Prostate gland (tissue), 2 donors: ENCODE measurements around the gene KCNAB1. TPM values are rescaled to one million over a fixed set of nuclear protein-coding genes. Genes with fewer than 3 reads are reported as not detected.
A peak's percentile ranks its signal among the peaks of the same experiment; 100 is the strongest.

Experiments used
- DNase-seq: peaks from one replicate; pipeline ENCODE4 v3.0.0-alpha.2; 2019; ENCODE audit warnings: low spot score
- H3K27ac ChIP-seq, 2 donors: fragments of 200-600 bp; sonication (generic); 2 replicates each; pipeline ENCODE4 v1.5.1; 2017 to 2019
- H3K27me3 ChIP-seq: fragments of 200-600 bp; sonication (generic); replicated peaks from 2 replicates; pipeline ENCODE4 v1.5.1; 2019; ENCODE audit not compliant: insufficient read depth
- H3K36me3 ChIP-seq, 2 donors: fragments of 200-600 bp; sonication (generic); 1 replicate in 1 of 2; 2 replicates in 1 of 2; pipeline versions ENCODE4 v1.5.1 to v1.8.1; 2017 to 2019
- H3K4me1 ChIP-seq: fragments of 200-600 bp; sonication (generic); replicated peaks from 2 replicates; pipeline ENCODE4 v1.5.1; 2019
- H3K4me3 ChIP-seq, 2 donors: fragments of 200-600 bp; sonication (generic); 2 replicates each; pipeline ENCODE4 v1.5.1; 2017 to 2019
- H3K9me3 ChIP-seq: fragments of 200-600 bp; sonication (generic); 2 replicates; pipeline ENCODE4 v1.5.1; 2017
- POLR2A ChIP-seq: fragments of 450-650 bp; IDR thresholded peaks from one replicate; pipeline ENCODE4 v1.6.1; 2016; ENCODE audit warnings: antibody characterized with exemption, mild to moderate bottlenecking
- POLR2AphosphoS5 ChIP-seq: sonication (generic); formaldehyde crosslinking; IDR thresholded peaks from one replicate; pipeline ENCODE4 v1.6.1; 2017; ENCODE audit warnings: antibody characterized with exemption
- WGBS: methylation state at CpG from one replicate; pipeline ENCODE4 v1.1.5; 2018; 5-methylcytosine and 5-hydroxymethylcytosine counted together
- intact Hi-C: fragments of 100-400 bp; cut with DNase I; formaldehyde crosslinking; loops from one replicate; pipeline ENCODE4 v1.14.2; 2022
- total RNA-seq, 2 donors: library from RNA; depleted of rRNA; stranded (reverse); fragments of >200 nt; gene quantifications; one replicate each; pipeline ENCODE4 v1.1.0, GENCODE V29; 2016
- TF ChIP-seq, protein P1 (sequence below), 4 experiments: fragments of 200-600 bp in 2 of 4; fragments of 450-650 bp in 2 of 4; sonication (generic) in 2 of 4; IDR thresholded peaks; 1 replicate in 3 of 4; 2 replicates in 1 of 4; pipeline ENCODE4 v1.5.1; 2016 to 2019; ENCODE audit warnings: antibody characterized with exemption in 4 of 4, mild to moderate bottlenecking in 2 of 4, moderate library complexity in 2 of 4

The KCNAB1 gene
- total RNA-seq, 2 donors from 2014 or later: 5.2 to 9.5 TPM

DNA sequence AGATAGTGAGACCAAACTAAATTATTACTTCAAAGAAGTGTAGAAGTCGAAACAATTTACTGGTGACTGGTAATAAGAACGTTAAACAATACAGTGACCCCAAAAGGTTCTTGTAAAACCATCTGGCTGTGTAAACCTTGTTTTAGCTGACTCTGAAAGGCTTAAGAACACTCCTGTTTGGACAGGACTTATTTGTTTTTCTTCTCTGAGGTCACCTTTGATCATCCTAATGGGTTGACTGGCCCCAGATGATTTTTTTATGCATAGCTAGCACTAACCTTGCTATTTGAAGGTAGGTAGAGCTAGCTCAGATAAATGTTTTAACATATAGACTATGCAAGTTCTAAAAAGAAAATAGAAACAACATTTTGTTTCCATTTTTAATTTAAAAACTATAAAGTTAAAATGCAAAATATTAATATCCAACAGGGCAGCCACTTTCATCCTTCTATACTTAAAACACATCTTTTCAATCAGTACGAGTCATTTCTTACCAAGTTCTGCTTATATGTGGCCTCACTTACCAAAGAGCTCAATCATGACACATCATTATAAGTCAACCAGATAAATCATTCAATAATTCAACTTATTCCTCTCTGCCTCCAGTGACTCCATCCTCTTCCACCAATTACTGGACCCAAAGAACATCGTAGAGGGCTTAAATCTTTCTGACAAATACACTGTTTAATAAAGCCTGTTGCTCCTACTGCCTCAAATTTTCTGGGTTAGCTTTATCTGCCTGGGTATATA lies 275.8 kb downstream of the KCNAB1 start:
- WGBS: 56% methylated on average over 4 of the region's 4 CpGs
- H3K27me3 ChIP-seq: no peaks in the 10 kb centered on the region
- H3K9me3 ChIP-seq: no peaks in the 10 kb centered on the region
- TF ChIP-seq POLR2A (no peak), POLR2AphosphoS5 (peak; percentile 25)
- H3K4me3 ChIP-seq: no peak overlapping the region
- H3K27ac ChIP-seq: no peak overlapping the region
- no peaks in the 10 kb centered on the region for H3K36me3 ChIP-seq
- intact Hi-C loops: no loop called here
- no peak for DNase-seq
- no peaks in the 10 kb centered on the region for H3K4me1 ChIP-seq

DNA sequence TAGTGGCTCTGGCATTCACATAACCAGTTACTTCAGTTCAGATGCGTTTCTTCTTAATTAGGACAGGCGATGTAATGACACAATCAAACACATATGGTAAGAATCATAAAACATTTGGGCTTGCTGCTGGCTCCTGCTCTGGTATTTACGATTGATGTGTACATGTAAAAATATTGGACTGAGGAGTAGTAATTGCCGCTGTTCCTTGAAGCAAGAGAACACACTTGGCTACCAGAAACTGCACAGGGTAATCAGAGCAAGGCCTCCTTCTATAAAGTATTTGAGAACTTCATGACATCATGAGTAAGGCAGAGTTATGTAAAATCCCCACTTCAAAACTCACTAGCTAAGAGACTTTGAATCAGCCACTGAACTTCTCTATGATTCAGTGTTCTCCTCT lies 276.5 kb downstream of the KCNAB1 start:
- no peaks in the 10 kb centered on the region for H3K27me3 ChIP-seq
- no peaks in the 10 kb centered on the region for H3K9me3 ChIP-seq
- no peak for DNase-seq
- H3K4me1 ChIP-seq: no peaks in the 10 kb centered on the region
- no peak overlapping the region for H3K4me3 ChIP-seq
- intact Hi-C loops: no loop called here
- TF ChIP-seq POLR2A (no peak), POLR2AphosphoS5 (no peak)
- TF ChIP-seq, protein P1, sequence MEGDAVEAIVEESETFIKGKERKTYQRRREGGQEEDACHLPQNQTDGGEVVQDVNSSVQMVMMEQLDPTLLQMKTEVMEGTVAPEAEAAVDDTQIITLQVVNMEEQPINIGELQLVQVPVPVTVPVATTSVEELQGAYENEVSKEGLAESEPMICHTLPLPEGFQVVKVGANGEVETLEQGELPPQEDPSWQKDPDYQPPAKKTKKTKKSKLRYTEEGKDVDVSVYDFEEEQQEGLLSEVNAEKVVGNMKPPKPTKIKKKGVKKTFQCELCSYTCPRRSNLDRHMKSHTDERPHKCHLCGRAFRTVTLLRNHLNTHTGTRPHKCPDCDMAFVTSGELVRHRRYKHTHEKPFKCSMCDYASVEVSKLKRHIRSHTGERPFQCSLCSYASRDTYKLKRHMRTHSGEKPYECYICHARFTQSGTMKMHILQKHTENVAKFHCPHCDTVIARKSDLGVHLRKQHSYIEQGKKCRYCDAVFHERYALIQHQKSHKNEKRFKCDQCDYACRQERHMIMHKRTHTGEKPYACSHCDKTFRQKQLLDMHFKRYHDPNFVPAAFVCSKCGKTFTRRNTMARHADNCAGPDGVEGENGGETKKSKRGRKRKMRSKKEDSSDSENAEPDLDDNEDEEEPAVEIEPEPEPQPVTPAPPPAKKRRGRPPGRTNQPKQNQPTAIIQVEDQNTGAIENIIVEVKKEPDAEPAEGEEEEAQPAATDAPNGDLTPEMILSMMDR (IDR thresholded peaks at IDR 0.05): no peak
- H3K27ac ChIP-seq: no peak overlapping the region
- WGBS: 64% methylated on average over 4 of the region's 4 CpGs
- H3K36me3 ChIP-seq: no peaks in the 10 kb centered on the region

DNA sequence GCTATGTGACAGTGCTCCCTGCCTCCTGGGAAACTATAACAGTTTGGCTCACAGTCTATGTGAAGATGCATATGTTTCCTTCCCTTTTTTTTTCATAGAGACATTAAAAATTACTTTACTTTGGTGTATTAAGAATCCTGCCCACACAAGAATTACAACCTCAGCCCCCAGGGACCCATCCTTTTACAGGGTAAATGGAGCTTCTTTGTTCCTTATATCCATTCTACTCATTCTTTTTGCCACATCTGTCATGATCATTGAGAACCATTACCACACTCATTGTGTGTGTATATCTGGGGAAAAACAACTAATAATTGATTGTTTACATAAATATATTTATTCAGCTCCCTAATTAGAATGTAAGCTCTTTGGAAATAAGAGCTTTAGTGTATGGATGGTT lies 277.2 kb downstream of the KCNAB1 start:
- no peaks in the 10 kb centered on the region for H3K9me3 ChIP-seq

DNA sequence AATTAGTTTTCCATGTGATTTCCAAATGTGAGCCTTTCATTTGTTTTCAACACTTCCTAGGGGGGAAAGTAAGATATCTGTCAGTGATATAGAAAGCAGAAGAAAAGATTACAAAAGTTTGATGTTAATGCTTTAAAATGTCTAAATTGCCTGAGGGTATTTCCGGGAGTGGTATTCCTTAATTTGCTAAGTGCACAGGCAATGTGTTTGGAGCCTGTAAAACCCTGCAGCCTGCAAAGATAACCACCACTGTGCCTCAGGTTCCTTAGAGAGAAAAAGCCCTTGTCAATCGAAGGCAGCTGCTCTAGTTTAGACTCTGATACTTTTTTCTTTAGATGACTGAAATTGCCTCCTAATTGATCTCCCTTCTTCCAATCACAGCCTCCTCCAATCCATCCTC lies 279.7 kb downstream of the KCNAB1 start:
- no peak for DNase-seq
- no peak overlapping the region for H3K4me3 ChIP-seq
- no peaks in the 10 kb centered on the region for H3K4me1 ChIP-seq
- intact Hi-C loops: no loop called here
- H3K36me3 ChIP-seq: no peaks in the 10 kb centered on the region
- WGBS: 75% methylated on average over 2 of the region's 2 CpGs
- no peak overlapping the region for H3K27ac ChIP-seq
- no peak for TF ChIP-seq POLR2AphosphoS5
- TF ChIP-seq, protein P1 (IDR thresholded peaks at IDR 0.05): no peak
- TF ChIP-seq POLR2A: no peak
- no peaks in the 10 kb centered on the region for H3K9me3 ChIP-seq
- no peaks in the 10 kb centered on the region for H3K27me3 ChIP-seq

More for the DNA sequence above, 277.2 kb downstream of the KCNAB1 start:
- intact Hi-C loops: no loop called here
- Histone ChIP-seq H3K36me3 (no peaks in the 10 kb centered on the region), H3K27ac (no peak overlapping the region), H3K4me1 (no peaks in the 10 kb centered on the region), H3K27me3 (no peaks in the 10 kb centered on the region), H3K4me3 (no peak overlapping the region)
- no peak for DNase-seq
- TF ChIP-seq, protein P1 (IDR thresholded peaks at IDR 0.05): no peak
- TF ChIP-seq POLR2AphosphoS5 (no peak), POLR2A (no peak)

DNA sequence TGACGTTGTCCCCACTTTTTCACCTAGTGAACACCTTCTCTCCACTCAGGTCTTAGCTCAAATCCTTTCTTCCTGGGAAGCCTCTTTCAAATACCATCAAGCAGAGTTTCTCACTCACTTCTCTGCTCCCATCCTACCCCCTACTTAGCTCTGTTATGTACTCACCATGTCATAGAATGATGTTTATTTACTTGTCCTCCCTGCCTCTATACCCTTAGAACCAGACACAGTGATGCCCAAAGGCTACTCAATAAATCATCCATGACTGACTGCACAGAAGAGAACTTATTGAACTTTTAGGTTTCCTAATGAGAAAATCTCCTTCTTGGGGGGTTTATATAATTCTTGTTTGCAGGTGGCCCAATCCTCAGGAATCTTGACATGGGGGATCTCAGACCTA lies 280.4 kb downstream of the KCNAB1 start:
- Histone ChIP-seq H3K27me3 (no peaks in the 10 kb centered on the region), H3K4me3 (no peak overlapping the region), H3K4me1 (no peaks in the 10 kb centered on the region), H3K9me3 (no peaks in the 10 kb centered on the region), H3K36me3 (no peaks in the 10 kb centered on the region), H3K27ac (no peak overlapping the region)
- WGBS: 70% methylated on average over 1 of the region's 1 CpG
- DNase-seq: no peak
- intact Hi-C loops: no loop called here
- TF ChIP-seq POLR2A (no peak), POLR2AphosphoS5 (no peak)
- TF ChIP-seq, protein P1 (IDR thresholded peaks at IDR 0.05): no peak
